Measurements from ENCODE around the gene KCNE3.

KCNE3 gene

GRCh38 chr11:74485868-74486267, 18.5 kb upstream of the KCNE3 start:
- H3K4me3 ChIP-seq (ENCODE audit: low read depth, low read length) = no peak overlapping the region
- DNase-seq (ENCODE audit: low read depth) = no peak
- TF ChIP-seq MAX (IDR thresholded peaks at IDR 0.05; ENCODE audit: low read depth, low read length) (peak; percentile 31; the same call in 1 of the 2 replicates), CTCF (IDR thresholded peaks at IDR 0.05; ENCODE audit: low read depth, low read length) (no peak)

- no peak for TF ChIP-seq CTCF (IDR thresholded peaks at IDR 0.05; ENCODE audit: low read depth, low read length)
- TF ChIP-seq MAX (IDR thresholded peaks at IDR 0.05; ENCODE audit: low read depth, low read length) = no peak
- no peak for TF ChIP-seq POLR2A (IDR thresholded peaks at IDR 0.05; ENCODE audit: extremely low read depth, insufficient read length)
- TF ChIP-seq MYC (IDR thresholded peaks at IDR 0.05; ENCODE audit: low read depth, low read length) = no peak
- no peak overlapping the region for H3K4me3 ChIP-seq (ENCODE audit: low read depth, low read length)
- no peak for DNase-seq (ENCODE audit: low read depth)
These were observed 13.5 kb upstream of the KCNE3 start for GRCh38 chr11:74480688-74481417.

DNA sequence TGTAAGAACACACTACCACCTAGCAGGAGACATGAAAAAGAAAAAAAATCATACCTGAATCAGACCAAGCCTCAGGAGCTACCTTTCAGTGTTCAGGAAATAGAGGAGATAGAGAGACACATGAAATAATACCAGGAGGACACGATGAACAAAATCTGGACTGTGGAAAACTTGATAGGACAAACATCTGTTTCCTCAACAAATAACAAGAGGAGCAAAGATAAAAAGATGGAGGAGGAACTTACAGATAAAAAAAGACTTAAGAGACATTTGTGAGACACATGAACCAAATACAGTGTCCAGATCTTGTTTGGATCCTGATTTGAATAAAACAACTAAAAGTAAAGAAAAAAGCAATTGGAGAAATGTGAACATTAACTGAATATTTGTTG, 12.4 kb upstream of the KCNE3 start:
- TF ChIP-seq MAX (IDR thresholded peaks at IDR 0.05; ENCODE audit: low read depth, low read length) (no peak), CTCF (IDR thresholded peaks at IDR 0.05; ENCODE audit: low read depth, low read length) (no peak), POLR2A (IDR thresholded peaks at IDR 0.05; ENCODE audit: extremely low read depth, insufficient read length) (no peak), MYC (IDR thresholded peaks at IDR 0.05; ENCODE audit: low read depth, low read length) (no peak)
- no peak for DNase-seq (ENCODE audit: low read depth)
- H3K4me3 ChIP-seq (ENCODE audit: low read depth, low read length) = no peak overlapping the region

GRCh38 chr11:74478877-74479731, 11.8 kb upstream of the KCNE3 start:
- no peak overlapping the region for H3K4me3 ChIP-seq (ENCODE audit: low read depth, low read length)
- DNase-seq (ENCODE audit: low read depth) = peak; percentile 60
- no peak for TF ChIP-seq CTCF (IDR thresholded peaks at IDR 0.05; ENCODE audit: low read depth, low read length)
- TF ChIP-seq POLR2A (IDR thresholded peaks at IDR 0.05; ENCODE audit: extremely low read depth, insufficient read length) = no peak
- TF ChIP-seq MAX (IDR thresholded peaks at IDR 0.05; ENCODE audit: low read depth, low read length) = no peak
- TF ChIP-seq MYC (IDR thresholded peaks at IDR 0.05; ENCODE audit: low read depth, low read length) = no peak

GRCh38 chr11:74476536-74476935, 9.2 kb upstream of the KCNE3 start:
- TF ChIP-seq CTCF (IDR thresholded peaks at IDR 0.05; ENCODE audit: low read depth, low read length) = no peak

More at GRCh38 chr11:74476536-74476935, 9.2 kb upstream of the KCNE3 start:
- H3K4me3 ChIP-seq (ENCODE audit: low read depth, low read length) = no peak overlapping the region
- DNase-seq (ENCODE audit: low read depth) = no peak

All from NB4 (cell line).